ENCODE results near the gene PCSK9. TPM values are rescaled to one million over a fixed set of nuclear protein-coding genes. Genes with fewer than 3 reads are reported as not detected.

The PCSK9 gene
- total RNA-seq, 1 donor from 2014 or later = 23.7 TPM

DNA sequence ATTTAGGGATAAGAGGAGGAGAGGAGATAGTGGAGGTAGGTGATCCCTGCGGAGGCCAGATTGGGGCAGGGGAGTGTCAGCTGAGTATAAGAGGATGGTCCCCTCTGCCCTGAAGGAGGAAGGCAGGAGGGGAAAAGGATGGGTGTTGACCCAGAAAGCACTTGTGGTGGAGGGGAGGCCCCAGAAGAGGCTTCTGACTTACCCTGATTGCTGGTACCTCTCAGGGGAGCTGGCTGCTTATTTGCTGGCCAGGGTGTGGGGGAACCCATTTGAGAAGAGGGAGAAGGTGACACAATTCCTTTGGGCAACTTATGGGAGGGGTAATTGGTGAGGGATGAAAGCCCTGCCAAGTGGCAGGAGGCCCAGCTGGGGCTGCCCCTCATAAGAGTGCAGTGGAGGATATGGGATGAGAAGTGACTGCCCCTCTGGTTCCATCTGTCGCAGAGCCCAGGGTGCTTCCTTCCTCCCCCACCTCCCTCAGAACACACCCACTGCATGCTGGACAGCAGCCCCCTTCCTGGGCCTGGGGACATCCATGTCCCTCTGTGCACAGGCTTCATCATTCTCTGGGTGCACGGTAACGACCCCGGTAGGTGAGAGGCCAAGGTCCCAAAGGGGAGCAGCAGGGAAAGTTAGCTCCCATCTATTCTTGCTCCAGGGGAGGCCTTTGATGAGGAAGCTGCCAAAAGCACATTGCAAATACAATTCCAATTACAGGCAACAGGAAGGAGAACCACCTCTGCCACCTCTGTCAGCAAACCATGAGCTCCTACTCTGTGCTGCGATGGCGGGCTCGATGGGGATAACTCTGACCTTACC is 1.4 kb upstream of the PCSK9 start:
- H3K4me3 Mint-ChIP-seq = peak overlapping the region; percentile 28
- no peaks in the 10 kb centered on the region for H3K36me3 Mint-ChIP-seq (ENCODE audit: low read depth)
- no peak for DNase-seq (ENCODE audit: low read depth, low spot score)
- no peaks in the 10 kb centered on the region for H3K9me3 Mint-ChIP-seq
- TF ChIP-seq, protein P1, sequence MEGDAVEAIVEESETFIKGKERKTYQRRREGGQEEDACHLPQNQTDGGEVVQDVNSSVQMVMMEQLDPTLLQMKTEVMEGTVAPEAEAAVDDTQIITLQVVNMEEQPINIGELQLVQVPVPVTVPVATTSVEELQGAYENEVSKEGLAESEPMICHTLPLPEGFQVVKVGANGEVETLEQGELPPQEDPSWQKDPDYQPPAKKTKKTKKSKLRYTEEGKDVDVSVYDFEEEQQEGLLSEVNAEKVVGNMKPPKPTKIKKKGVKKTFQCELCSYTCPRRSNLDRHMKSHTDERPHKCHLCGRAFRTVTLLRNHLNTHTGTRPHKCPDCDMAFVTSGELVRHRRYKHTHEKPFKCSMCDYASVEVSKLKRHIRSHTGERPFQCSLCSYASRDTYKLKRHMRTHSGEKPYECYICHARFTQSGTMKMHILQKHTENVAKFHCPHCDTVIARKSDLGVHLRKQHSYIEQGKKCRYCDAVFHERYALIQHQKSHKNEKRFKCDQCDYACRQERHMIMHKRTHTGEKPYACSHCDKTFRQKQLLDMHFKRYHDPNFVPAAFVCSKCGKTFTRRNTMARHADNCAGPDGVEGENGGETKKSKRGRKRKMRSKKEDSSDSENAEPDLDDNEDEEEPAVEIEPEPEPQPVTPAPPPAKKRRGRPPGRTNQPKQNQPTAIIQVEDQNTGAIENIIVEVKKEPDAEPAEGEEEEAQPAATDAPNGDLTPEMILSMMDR (conservative IDR thresholded peaks at IDR 0.05) = no peak
- H3K4me1 Mint-ChIP-seq = peaks cover 40% of the 10 kb centered on the region
- H3K27me3 Mint-ChIP-seq (ENCODE audit: low read depth) = peaks cover 66% of the 10 kb centered on the region
- H3K27ac Mint-ChIP-seq (ENCODE audit: unreplicated experiment) = peak overlapping the region; percentile 47

DNA sequence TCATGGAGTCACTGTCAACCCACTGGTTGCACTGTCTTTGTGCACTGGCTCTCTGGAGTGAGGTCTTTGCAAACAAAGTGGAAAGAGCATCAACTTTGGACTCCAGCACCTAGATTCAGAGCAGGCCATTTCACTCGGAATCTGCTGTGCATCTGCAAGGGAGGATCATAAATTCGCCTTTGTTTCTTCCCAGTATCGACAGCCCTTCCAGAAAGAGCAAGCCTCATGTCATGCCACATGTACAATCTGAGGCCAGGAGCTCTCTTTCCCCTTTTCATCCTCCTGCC is 853 bp upstream of the PCSK9 start:
- peaks cover 64% of the 10 kb centered on the region for H3K27me3 Mint-ChIP-seq (ENCODE audit: low read depth)
- peaks cover under 1% of the 10 kb centered on the region for H3K36me3 Mint-ChIP-seq (ENCODE audit: low read depth)
- H3K27ac Mint-ChIP-seq (ENCODE audit: unreplicated experiment) = no peak overlapping the region
- no peaks in the 10 kb centered on the region for H3K9me3 Mint-ChIP-seq
- TF ChIP-seq, protein P1 (conservative IDR thresholded peaks at IDR 0.05) = no peak
- H3K4me1 Mint-ChIP-seq = peaks cover 41% of the 10 kb centered on the region
- DNase-seq (ENCODE audit: low read depth, low spot score) = no peak
- H3K4me3 Mint-ChIP-seq = no peak overlapping the region

DNA sequence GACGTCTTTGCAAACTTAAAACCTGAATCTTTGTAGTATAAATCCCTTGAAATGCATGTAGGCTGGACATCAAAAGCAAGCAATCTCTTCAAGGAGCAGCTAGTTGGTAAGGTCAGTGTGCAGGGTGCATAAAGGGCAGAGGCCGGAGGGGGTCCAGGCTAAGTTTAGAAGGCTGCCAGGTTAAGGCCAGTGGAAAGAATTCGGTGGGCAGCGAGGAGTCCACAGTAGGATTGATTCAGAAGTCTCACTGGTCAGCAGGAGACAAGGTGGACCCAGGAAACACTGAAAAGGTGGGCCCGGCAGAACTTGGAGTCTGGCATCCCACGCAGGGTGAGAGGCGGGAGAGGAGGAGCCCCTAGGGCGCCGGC is 390 bp upstream of the PCSK9 start:
- Mint-ChIP-seq H3K27ac (ENCODE audit: unreplicated experiment) (no peak overlapping the region), H3K27me3 (ENCODE audit: low read depth) (peaks cover 64% of the 10 kb centered on the region), H3K4me3 (peak overlapping the region; percentile 92), H3K9me3 (no peaks in the 10 kb centered on the region), H3K36me3 (ENCODE audit: low read depth) (peaks cover 5% of the 10 kb centered on the region), H3K4me1 (peaks cover 41% of the 10 kb centered on the region)
- TF ChIP-seq, protein P1 (conservative IDR thresholded peaks at IDR 0.05) = no peak
- no peak for DNase-seq (ENCODE audit: low read depth, low spot score)

DNA sequence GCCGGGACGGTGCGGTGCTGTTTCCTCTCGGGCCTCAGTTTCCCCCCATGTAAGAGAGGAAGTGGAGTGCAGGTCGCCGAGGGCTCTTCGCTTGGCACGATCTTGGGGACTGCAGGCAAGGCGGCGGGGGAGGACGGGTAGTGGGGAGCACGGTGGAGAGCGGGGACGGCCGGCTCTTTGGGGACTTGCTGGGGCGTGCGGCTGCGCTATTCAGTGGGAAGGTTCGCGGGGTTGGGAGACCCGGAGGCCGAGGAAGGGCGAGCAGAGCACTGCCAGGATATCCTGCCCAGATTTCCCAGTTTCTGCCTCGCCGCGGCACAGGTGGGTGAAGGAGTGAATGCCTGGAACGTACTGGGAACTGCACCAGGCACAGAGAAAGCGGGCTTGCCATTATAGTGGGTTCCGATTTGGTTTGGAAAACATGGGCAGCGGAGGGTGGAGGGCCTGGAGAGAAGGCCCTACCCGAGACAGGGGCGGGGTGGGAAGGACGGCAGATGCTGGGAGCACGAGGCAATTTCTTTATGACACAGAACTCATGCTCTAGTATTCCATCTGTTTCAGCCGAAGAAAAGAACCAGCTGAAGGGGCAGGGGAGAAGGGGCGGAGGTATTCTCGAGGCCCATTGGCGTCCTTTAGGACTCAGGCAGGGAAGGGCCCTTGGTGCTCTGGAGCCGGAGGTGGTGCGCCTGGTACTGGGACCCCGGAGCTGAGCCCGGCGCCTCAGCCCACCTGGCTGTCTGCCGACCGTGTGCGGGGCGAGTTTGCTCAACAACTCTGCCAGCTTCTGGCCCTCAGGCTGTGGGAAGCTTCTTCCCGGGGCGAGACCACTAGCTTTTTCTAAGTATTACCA is 960 bp downstream of the PCSK9 start:
- no peak for DNase-seq (ENCODE audit: low read depth, low spot score)
- TF ChIP-seq, protein P1 (conservative IDR thresholded peaks at IDR 0.05) = no peak
- Mint-ChIP-seq H3K4me3 (peak overlapping the region; percentile 92), H3K4me1 (peaks cover 41% of the 10 kb centered on the region), H3K27me3 (ENCODE audit: low read depth) (peaks cover 61% of the 10 kb centered on the region), H3K27ac (ENCODE audit: unreplicated experiment) (no peak overlapping the region), H3K36me3 (ENCODE audit: low read depth) (peaks cover 5% of the 10 kb centered on the region), H3K9me3 (no peaks in the 10 kb centered on the region)

DNA sequence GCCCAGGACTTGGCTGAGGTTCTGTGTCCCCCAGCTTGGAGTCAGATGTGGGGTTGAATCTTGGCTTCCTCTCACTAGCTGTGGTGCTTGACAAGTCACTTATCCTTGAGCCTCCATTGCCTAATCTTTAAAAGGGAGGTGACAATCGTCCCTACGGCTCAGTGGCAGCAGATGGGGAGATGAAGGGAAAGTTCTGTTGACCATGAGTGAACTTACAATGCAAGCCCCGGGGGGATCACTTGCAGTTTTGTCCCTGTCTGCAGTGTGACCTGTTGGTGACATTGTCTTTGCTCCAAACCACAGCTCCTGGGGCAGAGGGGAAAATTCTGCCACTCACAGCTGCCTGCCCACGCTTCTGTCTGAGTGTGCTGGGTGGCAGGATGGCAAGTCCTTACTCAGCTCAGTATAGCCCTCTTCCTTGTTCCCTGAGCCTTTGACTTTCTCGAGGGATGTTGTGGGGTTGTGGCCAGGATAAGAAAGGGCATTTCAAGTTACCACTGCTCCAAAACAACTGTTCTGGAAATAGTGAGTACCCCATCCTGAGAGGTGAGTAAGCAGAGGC is 1.7 kb downstream of the PCSK9 start:
- Mint-ChIP-seq H3K9me3 (no peaks in the 10 kb centered on the region), H3K27ac (ENCODE audit: unreplicated experiment) (no peak overlapping the region), H3K27me3 (ENCODE audit: low read depth) (peaks cover 56% of the 10 kb centered on the region), H3K36me3 (ENCODE audit: low read depth) (peaks cover 5% of the 10 kb centered on the region), H3K4me3 (peak overlapping the region; percentile 92), H3K4me1 (peaks cover 41% of the 10 kb centered on the region)
- TF ChIP-seq, protein P1 (conservative IDR thresholded peaks at IDR 0.05) = no peak
- no peak for DNase-seq (ENCODE audit: low read depth, low spot score)
